ENCODE data around the gene PCGF3. TPM values are rescaled to one million over a fixed set of nuclear protein-coding genes. Genes with fewer than 3 reads are reported as not detected.

PCGF3 gene
- total RNA-seq, 1 experiment from 2014 or later, result 83.9 TPM

- ChIA-PET CTCF (no interaction called here), POLR2A (ENCODE audit: low non-redundant PET) (no interaction called here)
- no TSS peak for BruUV-seq (replicated peaks)
- TF ChIP-seq EZH2 (IDR thresholded peaks at IDR 0.05; ENCODE audit: borderline replicate concordance, low read depth, low read length, poor library complexity, severe bottlenecking), result no peak
- no peak for TF ChIP-seq CTCF (conservative IDR thresholded peaks at IDR 0.05; ENCODE audit: low read depth, low read length)
- H3K9me3 ChIP-seq (ENCODE audit: low read depth, low read length, poor library complexity, severe bottlenecking), result no peaks in the 10 kb centered on the region
- no peaks in the 10 kb centered on the region for H3K27me3 ChIP-seq (replicated peaks; ENCODE audit: insufficient read depth, low read depth, low read length, poor library complexity)
- no peak overlapping the region for H3K4me3 ChIP-seq (ENCODE audit: low read depth, low read length, poor library complexity, severe bottlenecking)
- intact Hi-C loops (cut with micrococcal nuclease; ENCODE audit: unreplicated experiment), result no loop called here
- peaks cover 68% of the 10 kb centered on the region for H3K36me3 ChIP-seq (ENCODE audit: insufficient read depth, low read length, poor library complexity, severe bottlenecking)
- no peak for DNase-seq (ENCODE audit: low spot score)
- H3K27ac ChIP-seq (ENCODE audit: low read depth, low read length, poor library complexity, severe bottlenecking), result no peak overlapping the region
- H3K4me1 ChIP-seq (ENCODE audit: insufficient read depth, low read length, poor library complexity, severe bottlenecking), result peaks cover 5% of the 10 kb centered on the region
Measured at GRCh38 chr4:768995-769394, 63.4 kb downstream of the PCGF3 start.

- DNase-seq (ENCODE audit: low spot score), result no peak
- Histone ChIP-seq H3K27me3 (replicated peaks; ENCODE audit: insufficient read depth, low read depth, low read length, poor library complexity) (no peaks in the 10 kb centered on the region), H3K4me3 (ENCODE audit: low read depth, low read length, poor library complexity, severe bottlenecking) (no peak overlapping the region), H3K4me1 (ENCODE audit: insufficient read depth, low read length, poor library complexity, severe bottlenecking) (peaks cover 5% of the 10 kb centered on the region), H3K9me3 (ENCODE audit: low read depth, low read length, poor library complexity, severe bottlenecking) (no peaks in the 10 kb centered on the region), H3K27ac (ENCODE audit: low read depth, low read length, poor library complexity, severe bottlenecking) (no peak overlapping the region), H3K36me3 (ENCODE audit: insufficient read depth, low read length, poor library complexity, severe bottlenecking) (peaks cover 63% of the 10 kb centered on the region)
- TF ChIP-seq EZH2 (IDR thresholded peaks at IDR 0.05; ENCODE audit: borderline replicate concordance, low read depth, low read length, poor library complexity, severe bottlenecking) (no peak), CTCF (conservative IDR thresholded peaks at IDR 0.05; ENCODE audit: low read depth, low read length) (no peak)
- CTCF ChIA-PET, result interaction anchor here (0.6 kb wide), 1 partner anchor 86 kb away, joined by 3 read pairs; no protein-coding TSS in a partner anchor
- BruUV-seq (replicated peaks), result no TSS peak
- intact Hi-C loops (cut with micrococcal nuclease; ENCODE audit: unreplicated experiment), result no loop called here
- POLR2A ChIA-PET (ENCODE audit: low non-redundant PET), result no interaction called here
Measured at GRCh38 chr4:769511-769910, 63.9 kb downstream of the PCGF3 start.

GRCh38 chr4:770022-770421 is 64.4 kb downstream of the PCGF3 start:
- TF ChIP-seq CTCF (conservative IDR thresholded peaks at IDR 0.05; ENCODE audit: low read depth, low read length), result no peak
- no peak for TF ChIP-seq EZH2 (IDR thresholded peaks at IDR 0.05; ENCODE audit: borderline replicate concordance, low read depth, low read length, poor library complexity, severe bottlenecking)
- CTCF ChIA-PET, result interaction anchor here (0.6 kb wide), 1 partner anchor 86 kb away, joined by 3 read pairs; no protein-coding TSS in a partner anchor
- no peak overlapping the region for H3K27ac ChIP-seq (ENCODE audit: low read depth, low read length, poor library complexity, severe bottlenecking)
- H3K9me3 ChIP-seq (ENCODE audit: low read depth, low read length, poor library complexity, severe bottlenecking), result no peaks in the 10 kb centered on the region
- no peak overlapping the region for H3K4me3 ChIP-seq (ENCODE audit: low read depth, low read length, poor library complexity, severe bottlenecking)
- H3K36me3 ChIP-seq (ENCODE audit: insufficient read depth, low read length, poor library complexity, severe bottlenecking), result peaks cover 63% of the 10 kb centered on the region
- BruUV-seq (replicated peaks), result no TSS peak
- POLR2A ChIA-PET (ENCODE audit: low non-redundant PET), result no interaction called here
- intact Hi-C loops (cut with micrococcal nuclease; ENCODE audit: unreplicated experiment), result no loop called here
- no peak for DNase-seq (ENCODE audit: low spot score)
- peaks cover 5% of the 10 kb centered on the region for H3K4me1 ChIP-seq (ENCODE audit: insufficient read depth, low read length, poor library complexity, severe bottlenecking)
- H3K27me3 ChIP-seq (replicated peaks; ENCODE audit: insufficient read depth, low read depth, low read length, poor library complexity), result no peaks in the 10 kb centered on the region

Data from A673 (cell line).